ENCODE measurements around the gene PHLDB2. TPM values are rescaled to one million over a fixed set of nuclear protein-coding genes. Genes with fewer than 3 reads are reported as not detected.

PHLDB2 gene
- total RNA-seq, 1 experiment from 2014 or later = 40.5 TPM

DNA sequence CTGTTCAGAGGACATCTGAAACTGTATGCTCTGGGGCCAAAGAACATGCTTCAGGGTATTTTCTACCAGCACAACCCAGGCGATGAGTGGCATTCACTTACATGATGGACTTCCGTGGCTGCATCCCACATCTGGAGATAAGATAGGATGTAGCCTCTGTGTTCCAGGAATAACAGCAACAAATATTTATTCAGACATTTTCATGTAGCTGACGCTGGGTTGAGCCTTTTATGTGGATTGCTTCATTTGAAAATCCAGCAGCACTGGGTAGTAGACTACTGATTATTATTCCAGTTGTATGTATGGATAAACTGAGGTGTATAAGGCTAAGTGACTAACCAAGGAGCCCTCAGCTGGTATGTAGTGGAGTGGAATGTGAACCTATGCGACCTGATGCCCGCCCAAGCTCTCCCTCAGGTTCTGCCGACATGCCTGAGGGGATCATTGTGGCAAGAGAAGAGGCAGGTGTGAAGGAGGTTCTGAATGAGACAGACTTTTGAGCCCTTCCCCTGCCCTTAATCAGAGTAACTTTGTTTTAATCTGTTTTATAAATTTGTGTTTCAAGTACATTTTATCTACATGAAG lies 93.9 kb downstream of the PHLDB2 start:
- H3K36me3 ChIP-seq = peaks cover 43% of the 10 kb centered on the region
- no peak overlapping the region for H3K27ac ChIP-seq
- DNase-seq (ENCODE audit: low read depth in 1 of 2, low spot score in 2 of 2) = no peak
- H3K4me3 ChIP-seq = no peak overlapping the region
- H3K27me3 ChIP-seq (replicated peaks) = no peaks in the 10 kb centered on the region
- H3K4me1 ChIP-seq (replicated peaks) = peaks cover 20% of the 10 kb centered on the region
- H3K9me3 ChIP-seq (replicated peaks) = no peaks in the 10 kb centered on the region

DNA sequence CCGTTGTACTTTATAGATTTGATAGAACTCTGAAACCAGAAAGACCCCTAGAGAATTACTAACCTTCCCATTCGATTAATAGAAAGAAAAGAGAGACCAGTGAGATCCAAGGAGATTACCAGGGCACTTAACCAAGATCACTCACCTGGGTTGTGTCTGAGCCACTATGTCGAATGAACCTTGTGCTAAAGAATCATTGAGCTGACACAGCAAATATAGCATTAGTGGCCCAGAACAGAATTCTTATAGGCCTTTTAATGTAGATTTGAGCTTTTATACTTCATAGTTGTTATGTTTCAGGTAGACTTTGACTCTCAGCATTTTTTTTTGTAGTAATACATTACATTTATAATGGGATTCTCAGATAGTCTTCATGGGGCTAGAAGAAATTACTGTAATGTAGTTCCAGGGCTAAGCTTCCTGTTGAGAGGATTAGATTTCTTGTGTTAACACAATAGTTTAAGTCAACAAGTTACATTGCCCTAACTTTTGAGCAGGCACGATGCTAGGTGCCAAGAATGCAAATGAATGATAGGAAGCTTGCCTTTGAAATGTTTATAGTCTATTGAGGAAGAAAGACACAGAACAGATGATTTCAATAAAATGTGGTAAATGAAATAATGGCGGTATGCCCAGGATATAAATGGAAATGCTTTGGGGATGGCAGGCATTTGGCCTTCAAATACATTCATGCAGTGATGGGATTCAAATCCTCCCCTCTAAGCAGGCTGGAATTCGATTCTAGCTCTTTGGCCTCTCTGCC lies 95.3 kb downstream of the PHLDB2 start:
- H3K27ac ChIP-seq = peak overlapping the region; percentile 20; the same call in 1 of the 2 replicates

DNA sequence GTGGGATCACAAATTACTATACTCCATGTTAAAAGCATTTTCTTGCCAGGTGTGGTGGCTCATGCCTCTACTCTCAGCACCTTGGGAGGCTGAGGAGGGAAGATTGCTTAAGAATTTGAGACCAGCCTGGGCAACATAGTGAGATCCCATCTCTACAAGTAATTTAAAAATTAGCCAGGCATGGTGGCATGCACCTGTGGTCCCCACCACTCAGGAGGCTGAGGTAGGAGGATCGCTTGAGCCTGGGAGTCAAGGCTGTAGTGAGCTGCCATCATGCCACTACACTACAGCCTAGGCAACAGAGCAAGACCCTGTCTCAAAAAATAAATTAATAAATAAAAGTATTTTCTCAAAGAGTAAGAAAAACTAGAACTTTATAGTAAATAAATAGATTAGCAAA lies 96.8 kb downstream of the PHLDB2 start:
- Histone ChIP-seq H3K9me3 (replicated peaks) (no peaks in the 10 kb centered on the region), H3K4me3 (no peak overlapping the region), H3K36me3 (peaks cover 38% of the 10 kb centered on the region), H3K27me3 (replicated peaks) (no peaks in the 10 kb centered on the region), H3K4me1 (replicated peaks) (peaks cover 18% of the 10 kb centered on the region), H3K27ac (no peak overlapping the region)
- DNase-seq (ENCODE audit: low read depth in 1 of 2, low spot score in 2 of 2) = no peak

More for the DNA sequence above, 95.3 kb downstream of the PHLDB2 start:
- H3K4me3 ChIP-seq = no peak overlapping the region
- H3K9me3 ChIP-seq (replicated peaks) = no peaks in the 10 kb centered on the region
- H3K36me3 ChIP-seq = peaks cover 41% of the 10 kb centered on the region
- no peaks in the 10 kb centered on the region for H3K27me3 ChIP-seq (replicated peaks)
- peak in 1 of 2 experiments; percentile 31 for DNase-seq (ENCODE audit: low read depth in 1 of 2, low spot score in 2 of 2)
- H3K4me1 ChIP-seq (replicated peaks) = peaks cover 18% of the 10 kb centered on the region

DNA sequence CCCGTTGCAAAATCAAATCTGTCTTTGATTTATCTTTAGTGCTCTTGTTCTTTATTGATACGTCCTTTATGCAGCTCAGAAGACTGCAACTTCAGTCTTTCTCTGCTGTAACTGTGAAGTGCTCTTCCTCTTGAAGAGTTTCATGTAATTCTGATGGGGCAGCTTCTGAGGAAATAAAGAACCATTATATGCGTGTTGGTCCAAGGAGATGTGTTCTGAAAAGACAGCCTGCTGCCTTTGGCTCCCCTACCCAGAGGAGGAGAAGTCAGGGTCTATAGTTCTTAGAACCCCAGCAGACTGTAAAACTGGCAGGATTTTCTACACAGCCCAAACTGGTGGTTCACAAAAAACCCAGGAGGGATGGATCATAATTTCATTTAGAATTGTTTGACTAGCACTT lies 97.4 kb downstream of the PHLDB2 start:
- H3K27ac ChIP-seq = no peak overlapping the region
- no peaks in the 10 kb centered on the region for H3K27me3 ChIP-seq (replicated peaks)
- DNase-seq (ENCODE audit: low read depth in 1 of 2, low spot score in 2 of 2) = no peak
- H3K9me3 ChIP-seq (replicated peaks) = no peaks in the 10 kb centered on the region
- peaks cover 18% of the 10 kb centered on the region for H3K4me1 ChIP-seq (replicated peaks)
- no peak overlapping the region for H3K4me3 ChIP-seq
- peaks cover 38% of the 10 kb centered on the region for H3K36me3 ChIP-seq

DNA sequence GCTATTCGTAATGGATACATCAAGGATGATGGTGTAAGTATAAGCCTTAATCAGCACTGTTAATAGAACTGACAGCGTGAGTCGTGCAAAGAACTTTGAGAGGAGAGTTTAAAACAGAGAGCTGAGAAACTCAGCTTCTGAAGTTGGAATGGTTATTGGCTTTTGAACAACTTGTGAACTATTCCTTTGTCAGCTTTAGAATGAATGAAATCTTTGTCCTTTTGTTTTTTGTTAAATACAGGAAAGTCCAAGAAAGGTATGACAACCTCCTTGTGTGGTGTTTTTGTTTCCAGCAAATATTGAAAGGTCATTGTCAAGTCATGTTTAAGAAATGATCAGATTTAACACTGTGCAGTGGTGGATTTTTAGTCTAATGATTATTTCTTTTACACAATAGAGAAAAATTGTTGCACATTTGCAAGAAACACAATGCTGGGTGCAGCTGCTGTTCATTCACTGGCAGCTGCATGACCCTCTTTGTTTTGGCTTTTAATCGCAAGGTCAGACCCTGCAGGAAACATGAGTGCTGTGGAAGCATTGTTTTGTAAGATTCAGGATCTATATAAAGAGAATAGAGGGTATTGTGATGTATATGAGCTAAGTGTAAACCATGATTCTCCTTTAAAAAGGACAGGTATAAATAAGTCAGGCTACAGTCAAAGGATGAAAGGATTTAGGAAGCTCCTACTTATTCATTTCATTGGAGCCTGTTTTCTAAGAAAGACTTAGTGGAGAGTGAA lies 98.1 kb downstream of the PHLDB2 start:
- no peak for DNase-seq (ENCODE audit: low read depth in 1 of 2, low spot score in 2 of 2)
- H3K9me3 ChIP-seq (replicated peaks) = no peaks in the 10 kb centered on the region
- no peak overlapping the region for H3K27ac ChIP-seq
- no peak overlapping the region for H3K4me3 ChIP-seq
- no peaks in the 10 kb centered on the region for H3K27me3 ChIP-seq (replicated peaks)
- peaks cover 38% of the 10 kb centered on the region for H3K36me3 ChIP-seq
- peaks cover 18% of the 10 kb centered on the region for H3K4me1 ChIP-seq (replicated peaks)

DNA sequence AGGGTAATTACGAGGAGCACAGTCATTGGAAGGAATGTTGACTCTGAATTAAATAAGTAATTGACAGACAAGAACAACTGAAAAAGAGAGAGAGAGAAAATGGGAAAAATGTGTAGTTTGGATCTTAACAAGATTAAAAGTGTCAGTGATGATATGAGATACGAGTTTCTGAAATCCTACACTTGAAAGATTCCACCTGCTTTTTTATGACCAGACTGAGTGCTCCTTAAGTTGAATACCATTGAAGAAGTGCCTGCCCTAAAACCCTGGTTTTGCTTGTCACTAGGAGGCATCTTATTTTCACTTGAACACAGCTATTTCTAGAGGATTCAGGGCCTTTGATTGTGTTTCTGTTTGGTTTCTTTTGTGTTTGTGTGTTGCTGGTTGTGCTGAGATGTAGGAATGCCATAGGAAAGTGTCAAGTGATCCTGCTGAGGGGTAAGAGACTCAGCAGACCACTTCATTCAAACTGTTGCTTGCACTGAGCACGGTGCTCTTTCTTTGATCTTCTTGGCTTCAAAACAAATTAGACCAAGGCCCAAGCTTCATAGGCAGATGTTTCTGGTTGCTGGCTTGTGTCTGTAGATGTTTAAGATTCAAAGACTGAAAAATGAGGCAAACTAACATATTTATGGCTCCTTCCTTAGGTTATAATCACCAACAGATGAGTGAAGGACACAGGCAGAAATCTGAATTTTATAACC lies 102.5 kb downstream of the PHLDB2 start:
- Histone ChIP-seq H3K27me3 (replicated peaks) (no peaks in the 10 kb centered on the region), H3K27ac (no peak overlapping the region), H3K9me3 (replicated peaks) (no peaks in the 10 kb centered on the region), H3K4me3 (no peak overlapping the region), H3K4me1 (replicated peaks) (peaks cover 20% of the 10 kb centered on the region), H3K36me3 (peaks cover 42% of the 10 kb centered on the region)
- no peak for DNase-seq (ENCODE audit: low read depth in 1 of 2, low spot score in 2 of 2)

DNA sequence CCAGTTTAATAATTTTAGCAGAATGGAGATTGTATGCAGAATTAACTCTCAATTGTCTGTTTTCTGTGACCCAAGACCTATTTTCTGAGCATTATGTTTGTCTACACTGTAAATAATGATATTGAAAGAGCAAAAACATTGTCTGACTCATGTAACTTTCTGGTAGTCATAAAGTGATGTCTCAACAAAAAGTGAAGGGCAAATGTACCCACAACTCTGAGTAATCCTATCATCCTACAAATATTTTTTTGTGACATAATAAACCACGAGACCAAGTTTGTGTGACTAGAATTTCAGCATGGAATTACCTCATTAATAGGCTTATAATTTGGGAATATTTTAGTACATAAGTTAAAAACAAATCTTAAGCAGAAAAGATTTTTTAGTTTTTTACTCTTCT lies 104.4 kb downstream of the PHLDB2 start:
- H3K27me3 ChIP-seq (replicated peaks) = no peaks in the 10 kb centered on the region
- H3K27ac ChIP-seq = peak overlapping the region; percentile 24
- no peak overlapping the region for H3K4me3 ChIP-seq
- peaks cover 20% of the 10 kb centered on the region for H3K4me1 ChIP-seq (replicated peaks)
- DNase-seq (ENCODE audit: low read depth in 1 of 2, low spot score in 2 of 2) = peak in 1 of 2 experiments; percentile 42
- peaks cover 53% of the 10 kb centered on the region for H3K36me3 ChIP-seq
- no peaks in the 10 kb centered on the region for H3K9me3 ChIP-seq (replicated peaks)

DNA sequence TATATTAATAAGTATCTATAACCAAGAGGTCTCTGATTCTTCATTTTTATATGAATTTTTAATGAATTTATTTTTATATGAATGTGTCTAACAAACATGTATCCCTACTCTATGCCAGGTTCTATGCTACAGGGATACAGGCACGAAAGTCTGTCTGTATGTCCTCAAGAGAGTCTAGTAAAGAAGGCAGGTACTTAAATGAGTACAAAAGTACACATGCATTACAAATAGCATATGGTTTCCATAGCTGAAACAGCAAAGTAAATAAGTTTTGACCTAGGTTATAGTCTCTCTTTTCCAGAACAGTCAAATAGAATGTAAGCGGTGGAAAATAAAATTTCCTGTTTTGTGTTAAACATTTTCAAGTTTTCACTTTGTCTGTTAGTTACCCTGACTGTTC lies 106.4 kb downstream of the PHLDB2 start:
- Histone ChIP-seq H3K4me3 (no peak overlapping the region), H3K27me3 (replicated peaks) (no peaks in the 10 kb centered on the region), H3K36me3 (peaks cover 61% of the 10 kb centered on the region), H3K27ac (no peak overlapping the region), H3K4me1 (replicated peaks) (peaks cover 20% of the 10 kb centered on the region), H3K9me3 (replicated peaks) (no peaks in the 10 kb centered on the region)
- DNase-seq (ENCODE audit: low read depth in 1 of 2, low spot score in 2 of 2) = no peak

DNA sequence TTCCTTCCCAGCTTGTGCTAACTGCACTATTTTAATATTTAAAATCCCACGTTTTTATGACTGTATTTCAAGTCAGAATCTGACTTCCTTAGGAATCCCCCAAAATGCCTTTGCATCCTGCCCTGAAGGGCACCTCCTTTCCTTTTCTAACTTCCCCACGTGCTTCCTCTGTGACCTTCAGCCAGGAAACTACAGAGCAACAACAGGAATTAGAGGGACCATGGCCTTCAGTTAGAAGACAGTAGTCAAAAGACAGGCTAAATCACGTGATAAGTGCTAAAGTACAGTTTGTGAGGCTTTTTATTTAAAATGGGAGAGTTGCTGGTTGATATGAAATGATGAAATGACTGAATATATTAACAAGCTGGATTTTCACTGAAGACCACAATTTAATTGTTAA lies 108.0 kb downstream of the PHLDB2 start:
- peaks cover 67% of the 10 kb centered on the region for H3K36me3 ChIP-seq
- H3K9me3 ChIP-seq (replicated peaks) = no peaks in the 10 kb centered on the region
- H3K4me3 ChIP-seq = no peak overlapping the region
- H3K27ac ChIP-seq = no peak overlapping the region
- no peaks in the 10 kb centered on the region for H3K27me3 ChIP-seq (replicated peaks)
- no peak for DNase-seq (ENCODE audit: low read depth in 1 of 2, low spot score in 2 of 2)
- peaks cover 20% of the 10 kb centered on the region for H3K4me1 ChIP-seq (replicated peaks)

DNA sequence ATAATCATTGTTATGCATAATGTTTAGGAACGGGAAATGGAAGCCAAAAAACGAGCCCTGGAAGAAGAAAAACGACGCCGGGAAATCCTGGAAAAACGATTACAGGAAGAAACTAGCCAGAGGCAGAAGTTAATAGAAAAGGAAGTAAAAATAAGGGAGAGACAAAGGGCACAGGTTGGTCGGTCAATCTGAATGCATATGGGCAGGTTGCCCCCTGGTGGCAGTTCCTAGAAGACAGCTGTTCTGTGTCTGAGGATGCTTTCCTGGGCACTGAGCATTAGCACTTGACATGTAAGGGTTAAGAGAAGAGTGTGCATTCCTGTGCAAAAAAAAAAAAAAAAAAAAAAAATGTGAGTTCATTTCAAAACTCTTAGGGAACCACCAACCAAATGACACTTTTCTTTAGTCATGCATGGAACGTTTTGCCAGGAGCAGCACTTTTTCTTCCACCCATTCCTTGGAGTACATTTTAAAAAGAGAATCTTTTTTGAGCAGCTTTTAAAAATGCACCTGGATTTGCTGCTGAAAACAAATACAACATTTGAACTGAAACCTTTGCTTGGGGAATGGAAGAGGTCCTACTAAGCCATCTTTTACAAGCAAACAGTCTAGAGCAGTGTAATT lies 108.7 kb downstream of the PHLDB2 start:
- peak; percentile 69 to 78 for DNase-seq (ENCODE audit: low read depth in 1 of 2, low spot score in 2 of 2)
- Histone ChIP-seq H3K36me3 (peaks cover 62% of the 10 kb centered on the region), H3K27me3 (replicated peaks) (no peaks in the 10 kb centered on the region), H3K9me3 (replicated peaks) (no peaks in the 10 kb centered on the region), H3K27ac (no peak overlapping the region), H3K4me1 (replicated peaks) (peaks cover 20% of the 10 kb centered on the region), H3K4me3 (no peak overlapping the region)

DNA sequence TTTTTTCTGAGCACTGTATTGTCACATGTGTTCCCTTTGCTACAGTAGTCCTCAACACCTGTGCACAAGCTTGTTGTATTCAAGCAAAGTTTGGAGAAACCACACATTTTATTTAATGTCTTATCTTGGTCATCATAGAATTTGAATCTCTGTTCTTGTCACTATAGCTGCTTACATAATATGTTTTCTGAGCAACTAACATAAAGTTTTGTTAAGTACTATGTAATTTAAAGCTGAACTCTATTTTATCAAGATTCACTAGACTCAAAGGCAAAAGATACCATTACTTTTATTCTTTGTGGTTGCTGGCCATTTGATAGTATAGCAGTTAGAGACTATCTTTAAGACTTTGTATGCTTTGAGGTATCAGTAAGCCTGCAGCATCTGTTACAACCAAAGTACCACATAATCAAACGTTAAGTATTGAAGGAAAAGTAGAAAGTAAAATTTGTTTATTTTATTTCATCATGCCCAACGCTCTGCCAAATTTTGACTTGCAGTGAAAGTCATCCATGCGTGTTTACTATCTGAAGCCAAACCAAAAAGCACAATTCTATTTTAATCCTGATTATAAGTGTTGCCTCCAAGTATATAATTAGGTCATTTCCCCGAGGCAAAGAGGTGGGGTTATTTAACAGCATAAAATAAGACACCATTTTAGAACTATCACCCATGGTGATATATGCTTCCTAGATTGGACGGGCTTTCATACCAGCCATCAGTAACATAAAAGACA lies 109.4 kb downstream of the PHLDB2 start:
- DNase-seq (ENCODE audit: low read depth in 1 of 2, low spot score in 2 of 2) = no peak
- Histone ChIP-seq H3K4me3 (no peak overlapping the region), H3K27me3 (replicated peaks) (no peaks in the 10 kb centered on the region), H3K9me3 (replicated peaks) (no peaks in the 10 kb centered on the region), H3K4me1 (replicated peaks) (peaks cover 13% of the 10 kb centered on the region), H3K27ac (no peak overlapping the region), H3K36me3 (peaks cover 62% of the 10 kb centered on the region)

DNA sequence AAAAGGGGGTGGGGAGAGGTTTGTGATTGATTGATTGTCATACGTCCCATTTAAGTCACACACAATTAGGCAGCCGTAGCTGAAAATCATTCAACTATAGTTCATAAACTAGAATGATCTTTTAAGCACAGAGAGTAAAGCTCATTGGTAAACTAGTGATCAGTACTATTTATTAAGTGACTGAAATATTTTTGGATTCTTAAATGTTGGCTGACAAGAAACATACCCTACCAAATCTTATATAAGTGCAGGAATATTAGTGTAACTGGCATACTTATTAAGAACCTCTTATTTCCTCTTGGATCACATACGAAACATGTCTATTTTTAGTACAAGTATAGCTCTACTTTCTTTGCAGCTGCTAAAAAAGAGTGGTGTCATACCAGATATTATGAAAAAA lies 111.3 kb downstream of the PHLDB2 start:
- peaks cover 7% of the 10 kb centered on the region for H3K4me1 ChIP-seq (replicated peaks)
- no peaks in the 10 kb centered on the region for H3K9me3 ChIP-seq (replicated peaks)
- no peak overlapping the region for H3K27ac ChIP-seq
- no peak for DNase-seq (ENCODE audit: low read depth in 1 of 2, low spot score in 2 of 2)
- peaks cover 58% of the 10 kb centered on the region for H3K36me3 ChIP-seq
- H3K4me3 ChIP-seq = no peak overlapping the region
- no peaks in the 10 kb centered on the region for H3K27me3 ChIP-seq (replicated peaks)

Measured in SJSA1 (cell line).